ENCODE data around the gene SLC30A5.

- TF ChIP-seq CTCF (IDR thresholded peaks at IDR 0.05; ENCODE audit: insufficient read depth, low read length): no peak
- TF ChIP-seq REST (IDR thresholded peaks at IDR 0.05; ENCODE audit: insufficient replicate concordance, low read depth): no peak
- TF ChIP-seq POLR2AphosphoS5 (IDR thresholded peaks at IDR 0.05; ENCODE audit: low read depth): no peak
Observed at GRCh38 chr5:69074664-69075521, 18.9 kb upstream of the SLC30A5 start.
